ENCODE measurements around the gene GPR17. TPM values are rescaled to one million over a fixed set of nuclear protein-coding genes. Genes with fewer than 3 reads are reported as not detected.

Gene GPR17
- total and polyA plus RNA-seq, 10 donors, result 0.09 to 1.9 (median 0.24) TPM; not detected in 4

GRCh38 chr2:127654084-127654837, 8.3 kb downstream of the GPR17 start:
- no peak for TF ChIP-seq POLR2AphosphoS5 (IDR thresholded peaks at IDR 0.05)
- no peak for TF ChIP-seq CTCF (IDR thresholded peaks at IDR 0.05 in 8 of 11, conservative IDR thresholded peaks at IDR 0.05 in 3 of 11)
- no peak for TF ChIP-seq POLR2A (IDR thresholded peaks at IDR 0.05)
- WGBS, 5 donors, result 91 to 95% (median 93%) methylated on average over 13 to 24 of the region's 24 CpGs
- Histone ChIP-seq H3K36me3 (peaks cover 0 to 65% (median 0%) of the 10 kb centered on the region in 6 donors), H3K4me3 (no peak overlapping the region), H3K9me3 (no peaks in the 10 kb centered on the region), H3K4me1 (peaks cover 13 to 97% (median 70%) of the 10 kb centered on the region in 6 donors), H3K27ac (peak overlapping the region in 4 of 8 donors; percentile 70 to 88 (median 82)), H3K27me3 (replicated peaks in 1 of 7) (no peaks in the 10 kb centered on the region)
- intact Hi-C loops (cut with DNase I; ENCODE audit: low total_unique reads), result no loop called here
- DNase-seq, result peak; percentile 73

- Histone ChIP-seq H3K27me3 (replicated peaks in 1 of 7) (no peaks in the 10 kb centered on the region), H3K27ac (peak overlapping the region in 5 of 8 donors; percentile 58 to 88 (median 78)), H3K4me1 (peaks cover 10 to 97% (median 68%) of the 10 kb centered on the region in 6 donors), H3K36me3 (peaks cover 0 to 65% (median 0%) of the 10 kb centered on the region in 6 donors), H3K4me3 (no peak overlapping the region), H3K9me3 (no peaks in the 10 kb centered on the region)
- WGBS, 5 donors, result 82 to 96% (median 89%) methylated on average over 8 of the region's 8 CpGs
- intact Hi-C loops (cut with DNase I; ENCODE audit: low total_unique reads), result no loop called here
- DNase-seq, result peak; percentile 57
- no peak for TF ChIP-seq POLR2AphosphoS5 (IDR thresholded peaks at IDR 0.05)
- no peak for TF ChIP-seq POLR2A (IDR thresholded peaks at IDR 0.05)
- no peak for TF ChIP-seq CTCF (IDR thresholded peaks at IDR 0.05 in 8 of 11, conservative IDR thresholded peaks at IDR 0.05 in 3 of 11)
Measured at GRCh38 chr2:127654838-127655175, 8.9 kb downstream of the GPR17 start.

- no peak overlapping the region for H3K4me3 ChIP-seq
- 73 to 88% (median 75%) methylated on average over 16 of the region's 16 CpGs for WGBS, 5 donors
- H3K4me1 ChIP-seq, result peaks cover 8 to 97% (median 64%) of the 10 kb centered on the region in 6 donors
- intact Hi-C loops (cut with DNase I; ENCODE audit: low total_unique reads), result no loop called here
- no peaks in the 10 kb centered on the region for H3K9me3 ChIP-seq
- peaks cover 0 to 65% (median 0%) of the 10 kb centered on the region in 6 donors for H3K36me3 ChIP-seq
- peak overlapping the region; percentile 8 to 88 (median 64) for H3K27ac ChIP-seq
- no peak for TF ChIP-seq POLR2A (IDR thresholded peaks at IDR 0.05)
- TF ChIP-seq POLR2AphosphoS5 (IDR thresholded peaks at IDR 0.05), result peak in 2 of 3 donors; percentile 47 to 52
- TF ChIP-seq CTCF (IDR thresholded peaks at IDR 0.05 in 8 of 11, conservative IDR thresholded peaks at IDR 0.05 in 3 of 11), result no peak
- H3K27me3 ChIP-seq (replicated peaks in 1 of 7), result no peaks in the 10 kb centered on the region
- DNase-seq, result peak; percentile 74
Measured at GRCh38 chr2:127655209-127656073, 9.5 kb downstream of the GPR17 start.

Data from spleen (tissue), 11 donors.